Tongue (tissue), 1 donor: ENCODE measurements around the gene C2orf74. TPM values are rescaled to one million over a fixed set of nuclear protein-coding genes. Genes with fewer than 3 reads are reported as not detected.

Source experiments
- total RNA-seq: library from RNA; depleted of rRNA; stranded (reverse); fragments of >200 nt; gene quantifications from one replicate; pipeline ENCODE4 v1.2.3, GENCODE V29; 2014

The C2orf74 gene
- total RNA-seq, 1 donor from 2014 or later: 19.8 TPM

Other genes with a start within 250 kb of the C2orf74 start
- 38.9 TPM for gene PEX13, start 144.5 kb upstream of the C2orf74 start, total RNA-seq
- 8.2 TPM for gene PUS10, start 143.9 kb upstream of the C2orf74 start, total RNA-seq
- gene SANBR, start 96.3 kb upstream of the C2orf74 start, total RNA-seq: 15.2 TPM